Measurements from ENCODE around the gene EDNRB.
A peak's percentile ranks its signal among the peaks of the same experiment; 100 is the strongest.
"Not testable (repeated sequence)": the region's sequence is repeated elsewhere in the genome, so short reads cannot be mapped to it uniquely, and the experiment has no call there.

EDNRB gene

DNA sequence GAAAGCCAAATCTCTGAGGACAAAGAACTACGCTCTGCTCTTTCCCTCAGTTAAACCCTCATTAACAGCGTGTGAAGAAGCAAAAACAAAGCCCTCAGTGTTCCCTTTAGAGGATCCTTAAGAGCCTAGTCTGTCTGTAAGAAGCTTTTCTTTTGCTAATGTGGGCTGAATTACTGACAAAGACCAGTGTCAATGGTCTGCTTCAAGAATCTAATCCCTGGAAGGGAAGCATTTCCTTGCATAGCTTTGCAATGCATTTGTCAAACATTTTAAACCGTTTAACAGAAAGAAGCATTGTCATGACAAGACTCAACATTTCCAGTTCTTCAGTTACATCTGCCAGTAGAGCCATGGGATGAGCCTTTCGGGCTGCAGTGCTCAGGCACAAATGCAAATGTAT lies 64.9 kb downstream of the EDNRB start:
- Histone ChIP-seq H3K4me3 (ENCODE audit: low read length) (no peak overlapping the region), H3K79me2 (ENCODE audit: low read length) (no peaks in the 10 kb centered on the region), H3K4me1 (ENCODE audit: low read length) (no peaks in the 10 kb centered on the region), H2AFZ (ENCODE audit: low read length) (no peak overlapping the region), H3F3A (ENCODE audit: insufficient read depth, low read length) (no peaks in the 10 kb centered on the region), H3K27ac (ENCODE audit: low read length) (no peak overlapping the region), H3K27me3 (replicated peaks; ENCODE audit: insufficient read depth, low read length) (no peaks in the 10 kb centered on the region), H3K4me2 (ENCODE audit: low read depth, low read length) (no peak overlapping the region), H3K36me3 (replicated peaks; ENCODE audit: insufficient read depth, low read length) (no peaks in the 10 kb centered on the region), H3K9ac (ENCODE audit: low read length) (no peak overlapping the region), H4K20me1 (ENCODE audit: insufficient read depth, low read length) (no peaks in the 10 kb centered on the region), H3K9me3 (replicated peaks; ENCODE audit: insufficient read depth, low read length) (no peaks in the 10 kb centered on the region), H3K9me2 (replicated peaks; ENCODE audit: insufficient read depth, low read length) (no peaks in the 10 kb centered on the region)
- DNase-seq = no peak
- TF ChIP-seq EZH2 (optimal IDR thresholded peaks at IDR 0.05; ENCODE audit: low read depth, low read length) = no peak
- no peak for TF ChIP-seq CTCF (IDR thresholded peaks at IDR 0.05; ENCODE audit: low read length)
- no peak for TF ChIP-seq EZH2phosphoT487 (IDR thresholded peaks at IDR 0.05; ENCODE audit: low read length)

DNA sequence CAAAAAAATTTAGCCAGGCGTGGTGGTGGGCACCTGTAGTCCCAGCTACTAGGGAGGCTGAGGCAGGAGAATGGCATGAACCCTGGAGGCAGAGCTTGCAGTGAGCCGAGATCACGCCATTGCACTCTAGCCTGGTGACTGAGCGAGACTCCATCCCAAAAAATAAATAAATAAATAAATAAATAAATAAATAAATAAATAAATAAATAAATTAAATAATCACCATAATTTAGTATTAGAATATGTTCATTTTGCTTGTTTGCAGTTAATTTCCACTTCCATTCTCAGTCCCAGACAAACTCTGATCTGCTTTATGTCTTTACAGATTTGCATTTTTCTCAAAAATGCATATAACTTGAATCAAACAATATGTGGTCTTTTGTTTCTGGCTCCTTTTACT lies 70.6 kb downstream of the EDNRB start:
- not testable (repeated sequence) for H3K9me3 ChIP-seq (replicated peaks; ENCODE audit: insufficient read depth, low read length); H3K27ac ChIP-seq (ENCODE audit: low read length); H3K27me3 ChIP-seq (replicated peaks; ENCODE audit: insufficient read depth, low read length); H2AFZ ChIP-seq (ENCODE audit: low read length); H3F3A ChIP-seq (ENCODE audit: insufficient read depth, low read length); DNase-seq; H3K4me3 ChIP-seq (ENCODE audit: low read length); H3K79me2 ChIP-seq (ENCODE audit: low read length); H4K20me1 ChIP-seq (ENCODE audit: insufficient read depth, low read length); H3K4me2 ChIP-seq (ENCODE audit: low read depth, low read length); H3K9me2 ChIP-seq (replicated peaks; ENCODE audit: insufficient read depth, low read length); H3K36me3 ChIP-seq (replicated peaks; ENCODE audit: insufficient read depth, low read length); H3K9ac ChIP-seq (ENCODE audit: low read length)
- peaks cover 14% of the 10 kb centered on the region for H3K4me1 ChIP-seq (ENCODE audit: low read length)

- peaks cover 4% of the 10 kb centered on the region; the same call in 1 of the 2 replicates for H3F3A ChIP-seq (ENCODE audit: insufficient read depth, low read length)
- peak; percentile 59 for DNase-seq
- H3K9me3 ChIP-seq (replicated peaks; ENCODE audit: insufficient read depth, low read length) = no peaks in the 10 kb centered on the region
- H2AFZ ChIP-seq (ENCODE audit: low read length) = no peak overlapping the region
- peaks cover 14% of the 10 kb centered on the region for H3K4me1 ChIP-seq (ENCODE audit: low read length)
- H3K27me3 ChIP-seq (replicated peaks; ENCODE audit: insufficient read depth, low read length) = no peaks in the 10 kb centered on the region
- H4K20me1 ChIP-seq (ENCODE audit: insufficient read depth, low read length) = no peaks in the 10 kb centered on the region
- TF ChIP-seq EZH2 (optimal IDR thresholded peaks at IDR 0.05; ENCODE audit: low read depth, low read length) = no peak
- no peak for TF ChIP-seq EZH2phosphoT487 (IDR thresholded peaks at IDR 0.05; ENCODE audit: low read length)
- no peak for TF ChIP-seq CTCF (IDR thresholded peaks at IDR 0.05; ENCODE audit: low read length)
- H3K79me2 ChIP-seq (ENCODE audit: low read length) = no peaks in the 10 kb centered on the region
- H3K36me3 ChIP-seq (replicated peaks; ENCODE audit: insufficient read depth, low read length) = no peaks in the 10 kb centered on the region
- no peak overlapping the region for H3K9ac ChIP-seq (ENCODE audit: low read length)
- peak overlapping the region; percentile 25; the same call in 1 of the 2 replicates for H3K4me3 ChIP-seq (ENCODE audit: low read length)
- H3K27ac ChIP-seq (ENCODE audit: low read length) = no peak overlapping the region
- peak overlapping the region; percentile 62 for H3K4me2 ChIP-seq (ENCODE audit: low read depth, low read length)
- no peaks in the 10 kb centered on the region for H3K9me2 ChIP-seq (replicated peaks; ENCODE audit: insufficient read depth, low read length)
Observed at GRCh38 chr13:77846173-77846572, 72.5 kb downstream of the EDNRB start.

Measured in MM.1S (cell line).